ENCODE measurements around the gene PAQR9.

Gene PAQR9

DNA sequence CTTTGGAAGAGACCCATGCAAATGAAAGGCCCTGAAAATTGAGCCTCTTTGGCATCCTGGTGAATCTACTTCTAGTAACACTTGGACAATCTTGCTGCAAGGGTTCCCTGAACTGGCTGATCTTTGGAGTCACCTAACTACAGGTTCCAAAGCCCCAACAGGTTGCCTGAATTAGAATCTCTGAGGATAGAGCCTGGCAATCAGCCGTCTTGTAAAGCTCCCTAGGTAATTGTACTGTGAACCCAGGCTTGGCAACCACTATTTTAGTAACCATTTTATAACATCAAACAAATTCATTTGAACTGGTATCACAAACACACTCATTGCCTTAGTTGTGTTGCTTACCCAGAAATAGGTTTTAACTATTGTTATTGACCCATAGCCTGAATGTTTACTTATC lies 20.1 kb downstream of the PAQR9 start:
- TF ChIP-seq, protein P1, sequence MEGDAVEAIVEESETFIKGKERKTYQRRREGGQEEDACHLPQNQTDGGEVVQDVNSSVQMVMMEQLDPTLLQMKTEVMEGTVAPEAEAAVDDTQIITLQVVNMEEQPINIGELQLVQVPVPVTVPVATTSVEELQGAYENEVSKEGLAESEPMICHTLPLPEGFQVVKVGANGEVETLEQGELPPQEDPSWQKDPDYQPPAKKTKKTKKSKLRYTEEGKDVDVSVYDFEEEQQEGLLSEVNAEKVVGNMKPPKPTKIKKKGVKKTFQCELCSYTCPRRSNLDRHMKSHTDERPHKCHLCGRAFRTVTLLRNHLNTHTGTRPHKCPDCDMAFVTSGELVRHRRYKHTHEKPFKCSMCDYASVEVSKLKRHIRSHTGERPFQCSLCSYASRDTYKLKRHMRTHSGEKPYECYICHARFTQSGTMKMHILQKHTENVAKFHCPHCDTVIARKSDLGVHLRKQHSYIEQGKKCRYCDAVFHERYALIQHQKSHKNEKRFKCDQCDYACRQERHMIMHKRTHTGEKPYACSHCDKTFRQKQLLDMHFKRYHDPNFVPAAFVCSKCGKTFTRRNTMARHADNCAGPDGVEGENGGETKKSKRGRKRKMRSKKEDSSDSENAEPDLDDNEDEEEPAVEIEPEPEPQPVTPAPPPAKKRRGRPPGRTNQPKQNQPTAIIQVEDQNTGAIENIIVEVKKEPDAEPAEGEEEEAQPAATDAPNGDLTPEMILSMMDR (IDR thresholded peaks at IDR 0.05; ENCODE audit: low read depth, low read length, missing control alignments), result no peak
- Histone ChIP-seq H3K4me3 (ENCODE audit: low read depth, low read length) (no peak overlapping the region), H3K27me3 (replicated peaks) (peaks cover 2% of the 10 kb centered on the region), H3K27ac (no peak overlapping the region), H3K36me3 (replicated peaks) (no peaks in the 10 kb centered on the region)
- in situ Hi-C loops (cut with HindIII; ENCODE audit: low pct_ligation_motif_present, low sequenced_read_pairs), result no loop called here
- no peak for DNase-seq

DNA sequence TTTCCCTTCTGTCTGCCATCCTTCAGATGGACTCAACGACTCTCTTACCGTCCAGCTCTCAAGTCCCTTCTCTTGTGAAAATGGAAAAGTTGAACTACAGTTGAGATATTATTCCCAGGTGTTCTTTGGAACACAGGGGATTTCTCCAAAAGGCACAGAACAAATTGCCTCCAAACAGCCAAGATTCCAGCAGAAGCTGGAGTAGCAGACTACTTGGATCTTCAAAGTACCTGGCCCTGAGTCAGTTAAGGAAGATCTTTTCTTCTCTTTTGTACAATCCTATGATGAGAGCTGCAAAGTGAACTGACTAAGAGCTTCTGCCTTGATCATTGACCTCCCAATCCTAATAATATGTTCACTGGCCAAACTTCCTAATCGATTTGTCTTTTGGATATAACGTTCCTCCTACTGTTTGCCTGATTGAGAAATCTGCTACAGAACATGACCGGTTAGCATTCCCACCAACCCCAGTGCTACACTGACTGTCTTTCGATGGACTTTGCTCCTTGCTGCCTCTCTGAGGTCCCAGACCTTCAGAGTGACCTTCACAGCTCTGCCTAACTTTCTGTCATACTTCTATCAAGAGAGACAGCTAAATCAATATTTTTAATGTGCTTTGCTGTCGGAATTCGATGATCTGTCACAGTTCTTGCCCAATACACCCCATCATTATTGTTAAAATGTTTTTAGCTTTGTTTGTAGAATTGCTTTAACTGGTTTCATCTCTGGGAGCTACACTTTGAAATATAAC lies 21.9 kb downstream of the PAQR9 start:
- Histone ChIP-seq H3K27me3 (replicated peaks) (no peaks in the 10 kb centered on the region), H3K27ac (no peak overlapping the region), H3K36me3 (replicated peaks) (no peaks in the 10 kb centered on the region), H3K4me3 (ENCODE audit: low read depth, low read length) (no peak overlapping the region)
- DNase-seq, result no peak
- in situ Hi-C loops (cut with HindIII; ENCODE audit: low pct_ligation_motif_present, low sequenced_read_pairs), result no loop called here
- TF ChIP-seq, protein P1 (IDR thresholded peaks at IDR 0.05; ENCODE audit: low read depth, low read length, missing control alignments), result no peak

DNA sequence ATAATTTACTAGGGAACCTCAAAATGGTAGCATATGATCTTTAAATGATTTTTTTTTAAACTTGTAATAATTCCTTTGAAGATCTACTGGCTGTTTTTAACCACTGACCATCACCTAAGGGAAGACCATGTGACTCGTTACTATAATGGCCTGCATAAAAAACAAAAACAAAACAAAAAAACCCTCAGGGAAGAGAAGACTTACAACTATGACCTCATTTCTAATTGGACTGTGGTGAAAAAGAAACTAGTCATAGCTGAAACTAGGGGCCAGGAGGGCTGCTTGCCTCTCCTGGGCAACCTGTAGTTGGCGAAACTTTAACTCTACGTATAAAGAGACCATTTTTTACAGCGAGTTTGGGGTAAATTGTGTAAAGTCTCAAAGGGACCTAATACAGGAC lies 23.0 kb downstream of the PAQR9 start:
- Histone ChIP-seq H3K36me3 (replicated peaks) (no peaks in the 10 kb centered on the region), H3K27ac (no peak overlapping the region), H3K27me3 (replicated peaks) (no peaks in the 10 kb centered on the region), H3K4me3 (ENCODE audit: low read depth, low read length) (no peak overlapping the region)
- no peak for DNase-seq
- TF ChIP-seq, protein P1 (IDR thresholded peaks at IDR 0.05; ENCODE audit: low read depth, low read length, missing control alignments), result no peak
- in situ Hi-C loops (cut with HindIII; ENCODE audit: low pct_ligation_motif_present, low sequenced_read_pairs), result no loop called here

DNA sequence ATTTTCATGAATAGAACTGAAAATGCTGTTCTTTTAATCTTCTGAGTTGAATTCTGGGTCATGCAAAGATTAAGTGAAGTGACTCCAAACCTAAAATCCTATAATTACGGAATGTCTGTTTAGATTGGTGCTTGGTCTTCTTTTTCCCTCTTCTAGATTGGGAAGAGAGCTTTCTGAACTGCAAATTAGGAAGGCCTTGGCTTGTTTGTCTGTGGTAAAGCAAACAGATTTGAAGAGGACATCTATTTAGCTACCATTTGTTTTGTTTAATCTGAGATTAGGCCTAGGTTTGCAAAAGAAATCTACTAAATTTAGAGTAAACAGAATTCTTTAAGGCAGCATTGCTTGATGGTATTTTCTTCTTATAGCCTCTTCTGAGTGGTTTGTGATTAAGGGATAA lies 23.5 kb downstream of the PAQR9 start:
- no peak overlapping the region for H3K27ac ChIP-seq
- in situ Hi-C loops (cut with HindIII; ENCODE audit: low pct_ligation_motif_present, low sequenced_read_pairs), result no loop called here
- DNase-seq, result no peak
- H3K36me3 ChIP-seq (replicated peaks), result no peaks in the 10 kb centered on the region
- TF ChIP-seq, protein P1 (IDR thresholded peaks at IDR 0.05; ENCODE audit: low read depth, low read length, missing control alignments), result no peak
- H3K27me3 ChIP-seq (replicated peaks), result no peaks in the 10 kb centered on the region
- H3K4me3 ChIP-seq (ENCODE audit: low read depth, low read length), result no peak overlapping the region

DNA sequence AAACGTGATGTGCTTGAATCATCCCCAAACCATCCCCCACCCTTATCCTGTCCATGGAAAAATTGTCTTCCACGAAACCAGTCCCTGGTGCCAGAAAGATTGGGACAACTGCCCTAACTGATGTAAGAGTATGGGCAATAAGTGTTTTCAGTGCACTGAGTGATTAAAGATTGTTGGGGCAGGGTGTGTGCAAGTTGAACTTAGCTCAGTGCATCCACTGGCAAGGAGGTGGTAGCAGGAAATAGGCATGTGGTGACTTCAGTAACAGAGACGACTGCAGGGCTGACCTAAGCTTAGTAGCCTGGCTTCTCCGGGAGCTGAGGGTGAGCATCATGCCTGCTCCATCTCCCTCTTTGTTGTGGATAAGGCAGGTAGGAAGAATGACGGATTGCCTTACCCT lies 27.5 kb downstream of the PAQR9 start:
- in situ Hi-C loops (cut with HindIII; ENCODE audit: low pct_ligation_motif_present, low sequenced_read_pairs), result no loop called here
- Histone ChIP-seq H3K27me3 (replicated peaks) (no peaks in the 10 kb centered on the region), H3K36me3 (replicated peaks) (no peaks in the 10 kb centered on the region), H3K4me3 (ENCODE audit: low read depth, low read length) (no peak overlapping the region), H3K27ac (no peak overlapping the region)
- TF ChIP-seq, protein P1 (IDR thresholded peaks at IDR 0.05; ENCODE audit: low read depth, low read length, missing control alignments), result no peak
- DNase-seq, result no peak

DNA sequence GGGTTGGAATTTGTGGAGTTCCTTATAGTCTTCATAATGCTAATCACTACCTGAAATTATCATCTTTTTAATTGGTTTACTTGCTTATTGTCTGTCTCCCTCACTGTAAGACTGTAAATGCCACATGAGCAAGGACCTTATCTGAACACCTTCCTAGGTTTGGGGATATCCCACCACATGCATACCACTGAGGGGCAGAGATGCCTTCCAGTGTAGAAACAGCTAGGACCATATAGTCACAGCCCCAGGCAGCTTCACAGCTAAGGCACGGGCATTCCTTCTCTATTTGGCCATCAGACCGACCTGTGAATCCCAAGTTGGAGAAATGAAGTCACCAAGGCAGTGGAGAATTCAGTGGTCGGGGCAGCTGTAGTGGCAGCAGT lies 28.6 kb downstream of the PAQR9 start:
- no peaks in the 10 kb centered on the region for H3K27me3 ChIP-seq (replicated peaks)
- no peak overlapping the region for H3K27ac ChIP-seq
- H3K36me3 ChIP-seq (replicated peaks), result no peaks in the 10 kb centered on the region
- no peak overlapping the region for H3K4me3 ChIP-seq (ENCODE audit: low read depth, low read length)
- no peak for DNase-seq
- in situ Hi-C loops (cut with HindIII; ENCODE audit: low pct_ligation_motif_present, low sequenced_read_pairs), result no loop called here
- TF ChIP-seq, protein P1 (IDR thresholded peaks at IDR 0.05; ENCODE audit: low read depth, low read length, missing control alignments), result no peak

Data from brain microvascular endothelial cell (primary cell).